IMR-90 (cell line): ENCODE data around the gene ORMDL2. TPM values are rescaled to one million over a fixed set of nuclear protein-coding genes. Genes with fewer than 3 reads are reported as not detected.

ENCODE experiments used
- ATAC-seq: fragments of 200-7000 bp; cut with Tn5 transposase; 2 replicates; pipeline ENCODE4 v1.9.1; 2020; ENCODE audit warnings: low read depth, mild to moderate bottlenecking, moderate library complexity
- BruUV-seq: library from RNA; stranded (reverse); fragments of 400-500 nt; replicated peaks from 2 replicates; lab custom pipeline; 2021; lab: Mats Ljungman, UMichigan
- CTCF ChIA-PET: fragments of 300-600 bp; formaldehyde crosslinking; extraction: SDS; loops from one replicate; lab custom pipeline; 2021; ENCODE audit warnings: antibody characterized with exemption; lab: Yijun Ruan, JAX
- POLR2A ChIA-PET: fragments of 300-600 bp; sonication (Branson Sonifier 250); formaldehyde crosslinking; loops from one replicate; lab custom pipeline; 2022; ENCODE audit warnings: antibody characterized with exemption; ENCODE audit not compliant: unreplicated experiment; lab: Charles Lee
- DNase-seq: peaks from one replicate; pipeline ENCODE4 v3.0.0; 2013
- H2AFZ ChIP-seq: replicated peaks from 2 replicates; pipeline ENCODE3; 2013; ENCODE audit warnings: low read length, mild to moderate bottlenecking; ENCODE audit not compliant: poor library complexity
- H2AK5ac ChIP-seq: 2 replicates; pipeline ENCODE4 v1.6.1; 2013; ENCODE audit warnings: low read depth, low read length, inconsistent platforms
- H2AK9ac ChIP-seq: replicated peaks from 2 replicates; pipeline ENCODE3; 2013; ENCODE audit warnings: mild to moderate bottlenecking, low read depth, low read length, moderate library complexity; ENCODE audit not compliant: poor library complexity
- H2BK120ac ChIP-seq: 2 replicates; pipeline ENCODE4 v1.6.1; 2013; ENCODE audit warnings: low read depth, low read length, inconsistent platforms
- H2BK15ac ChIP-seq: 3 replicates; pipeline ENCODE4 v1.6.1; 2013; ENCODE audit warnings: low read depth, low read length, inconsistent platforms
- H2BK20ac ChIP-seq: 2 replicates; pipeline ENCODE4 v1.6.1; 2013; ENCODE audit warnings: low read depth, mild to moderate bottlenecking, inconsistent platforms, low read length, moderate library complexity
- H2BK5ac ChIP-seq: 2 replicates; pipeline ENCODE4 v1.6.1; 2013; ENCODE audit warnings: mild to moderate bottlenecking, low read depth, low read length, inconsistent platforms; ENCODE audit not compliant: poor library complexity, severe bottlenecking
- H3K14ac ChIP-seq: replicated peaks from 2 replicates; pipeline ENCODE4 v1.6.1; 2013; ENCODE audit warnings: low read depth, low read length, inconsistent platforms
- H3K18ac ChIP-seq: 2 replicates; pipeline ENCODE4 v1.6.1; 2013; ENCODE audit warnings: low read depth, low read length, control low read depth
- H3K23ac ChIP-seq: 2 replicates; pipeline ENCODE4 v1.6.1; 2013; ENCODE audit warnings: low read depth, low read length, inconsistent platforms
- H3K27ac ChIP-seq: 2 replicates; pipeline ENCODE4 v1.5.1; 2013; ENCODE audit warnings: mild to moderate bottlenecking, control low read depth, low read length; ENCODE audit not compliant: insufficient read depth
- H3K27me3 ChIP-seq: 2 replicates; pipeline ENCODE4 v1.6.1; 2013; ENCODE audit warnings: low read length; ENCODE audit not compliant: control insufficient read depth, insufficient read depth
- H3K36me3 ChIP-seq: 2 replicates; pipeline ENCODE4 v1.6.1; 2013; ENCODE audit warnings: low read length, mixed read lengths; ENCODE audit not compliant: control insufficient read depth, insufficient read depth
- H3K4ac ChIP-seq: 2 replicates; pipeline ENCODE4 v1.6.1; 2013; ENCODE audit warnings: low read depth, low read length, inconsistent platforms
- H3K4me1 ChIP-seq: 2 replicates; pipeline ENCODE4 v1.6.1; 2013; ENCODE audit warnings: low read length, mixed read lengths; ENCODE audit not compliant: control insufficient read depth, insufficient read depth
- H3K4me2 ChIP-seq: 2 replicates; pipeline ENCODE4 v1.6.1; 2013; ENCODE audit warnings: low read depth, mild to moderate bottlenecking, control low read depth, low read length, moderate library complexity
- H3K4me3 ChIP-seq: 2 replicates; pipeline ENCODE4 v1.5.1; 2013; ENCODE audit warnings: low read depth, mild to moderate bottlenecking, control low read depth, low read length, moderate library complexity; ENCODE audit not compliant: insufficient read depth
- H3K56ac ChIP-seq: 2 replicates; pipeline ENCODE4 v1.6.1; 2013; ENCODE audit warnings: low read length, inconsistent platforms; ENCODE audit not compliant: insufficient read depth; ENCODE audit errors: extremely low read depth
- H3K79me1 ChIP-seq, 2 experiments: 2 replicates each; pipeline ENCODE4 v1.6.1; 2013; ENCODE audit warnings: low read length in 2 of 2, inconsistent platforms in 1 of 2, low read depth in 1 of 2
- H3K9ac ChIP-seq: 2 replicates; pipeline ENCODE4 v1.6.1; 2013; ENCODE audit warnings: low read depth, low read length, control low read depth
- H3K9me1 ChIP-seq: 2 replicates; pipeline ENCODE4 v1.6.1; 2013; ENCODE audit warnings: low read length, inconsistent platforms; ENCODE audit not compliant: insufficient read depth
- H3K9me3 ChIP-seq: 2 replicates; pipeline ENCODE4 v1.6.1; 2013; ENCODE audit warnings: low read length; ENCODE audit not compliant: control insufficient read depth, insufficient read depth
- H4K20me1 ChIP-seq: 2 replicates; pipeline ENCODE4 v1.6.1; 2013; ENCODE audit warnings: low read length, inconsistent platforms; ENCODE audit not compliant: insufficient read depth
- H4K5ac ChIP-seq: 2 replicates; pipeline ENCODE4 v1.6.1; 2013; ENCODE audit warnings: mild to moderate bottlenecking, low read depth, low read length, control low read depth
- H4K8ac ChIP-seq, 2 experiments: 2 replicates each; pipeline ENCODE4 v1.6.1; 2013; ENCODE audit warnings: low read depth in 2 of 2, low read length in 2 of 2, control low read depth in 1 of 2, inconsistent platforms in 1 of 2
- H4K91ac ChIP-seq: 2 replicates; pipeline ENCODE4 v1.6.1; 2013; ENCODE audit warnings: low read depth, low read length, inconsistent platforms; ENCODE audit not compliant: insufficient read depth
- BHLHE40 ChIP-seq: fragments of 150-350 bp; IDR thresholded peaks from 2 replicates; pipeline ENCODE4 v1.6.1; 2016; ENCODE audit warnings: mild to moderate bottlenecking, low read depth, low read length
- CEBPB ChIP-seq: IDR thresholded peaks from 2 replicates; pipeline ENCODE4 v1.6.1; 2012; ENCODE audit warnings: low read depth, low read length, improper control_type of control experiment
- CHD1 ChIP-seq: IDR thresholded peaks from 2 replicates; pipeline ENCODE4 v1.6.1; 2012; ENCODE audit warnings: low read depth, low read length, improper control_type of control experiment
- CTCF ChIP-seq: conservative IDR thresholded peaks from 2 replicates; pipeline ENCODE4 v1.5.1; 2012; ENCODE audit warnings: mild to moderate bottlenecking, low read depth, low read length, improper control_type of control experiment
- ELK1 ChIP-seq: fragments of 150-350 bp; IDR thresholded peaks from 2 replicates; pipeline ENCODE4 v1.6.1; 2016; ENCODE audit warnings: low read depth, mild to moderate bottlenecking, low read length, moderate library complexity, borderline replicate concordance
- FOS ChIP-seq: fragments of 150-350 bp; IDR thresholded peaks from 2 replicates; pipeline ENCODE4 v1.6.1; 2016; ENCODE audit warnings: low read depth, low read length
- MAFK ChIP-seq: IDR thresholded peaks from 2 replicates; pipeline ENCODE4 v1.6.1; 2012; ENCODE audit warnings: low read depth, low read length, improper control_type of control experiment
- MAZ ChIP-seq: IDR thresholded peaks from 2 replicates; pipeline ENCODE4 v1.6.1; 2012; ENCODE audit warnings: low read depth, mild to moderate bottlenecking, low read length, improper control_type of control experiment, moderate library complexity, borderline replicate concordance
- MXI1 ChIP-seq: IDR thresholded peaks from 2 replicates; pipeline ENCODE4 v1.6.1; 2012; ENCODE audit warnings: low read depth, mild to moderate bottlenecking, low read length, moderate library complexity, borderline replicate concordance
- NFE2L2 ChIP-seq: fragments of 150-350 bp; IDR thresholded peaks from 2 replicates; pipeline ENCODE4 v1.6.1; 2016; ENCODE audit warnings: low read depth, mild to moderate bottlenecking, low read length
- POLR2A ChIP-seq: IDR thresholded peaks from 2 replicates; pipeline ENCODE4 v1.6.1; 2012; ENCODE audit warnings: mild to moderate bottlenecking, low read depth, low read length
- RAD21 ChIP-seq: IDR thresholded peaks from 2 replicates; pipeline ENCODE4 v1.6.1; 2012; ENCODE audit warnings: low read length, improper control_type of control experiment
- RCOR1 ChIP-seq: IDR thresholded peaks from 2 replicates; pipeline ENCODE4 v1.6.1; 2012; ENCODE audit warnings: mild to moderate bottlenecking, low read length, improper control_type of control experiment; ENCODE audit not compliant: insufficient replicate concordance
- RFX5 ChIP-seq: IDR thresholded peaks from 2 replicates; pipeline ENCODE4 v1.8.0; 2012; ENCODE audit warnings: low read depth, mild to moderate bottlenecking, low read length, moderate library complexity
- SMC3 ChIP-seq: fragments of 150-350 bp; IDR thresholded peaks from 2 replicates; pipeline ENCODE4 v1.6.1; 2016; ENCODE audit warnings: low read depth, mild to moderate bottlenecking, antibody characterized with exemption, low read length, moderate library complexity
- USF2 ChIP-seq: fragments of 150-350 bp; IDR thresholded peaks from 2 replicates; pipeline ENCODE4 v1.6.1; 2017; ENCODE audit warnings: mild to moderate bottlenecking, antibody characterized with exemption, low read length, low read depth
- WGBS, 2 experiments: methylation state at CpG; one replicate each; pipeline versions ENCODE4 v1.1.5 to v1.1.7; 2013; ENCODE audit warnings: missing lambda C conversion rate in 2 of 2; ENCODE audit not compliant: insufficient read length in 1 of 2; ENCODE audit errors: extremely low coverage in 2 of 2; 5-methylcytosine and 5-hydroxymethylcytosine counted together
- dilution Hi-C: fragments of 300-500 bp; cut with HindIII; formaldehyde crosslinking; loops from one replicate; pipeline ENCODE4 v1.14.3; 2018; ENCODE audit warnings: low sequenced_read_pairs; ENCODE audit not compliant: unreplicated experiment
- in situ Hi-C: fragments of 300-500 bp; cut with MboI; formaldehyde crosslinking; loops from 3 replicates; pipeline ENCODE4 v1.14.3; 2019; ENCODE audit warnings: low sequenced_read_pairs, inconsistent platforms, mixed read lengths
- intact Hi-C: fragments of 100-400 bp; cut with micrococcal nuclease; formaldehyde crosslinking; loops from 2 replicates; pipeline ENCODE4 v1.10.0; 2022
- polyA plus RNA-seq, 3 experiments: library from polyadenylated mRNA; depleted of rRNA; stranded (reverse); fragments of >200 nt; gene quantifications; 2 replicates each; pipeline ENCODE4 v1.2.3, GENCODE V29; 2012; ENCODE audit warnings: low replicate concordance in 1 of 3
- total RNA-seq: library from RNA; depleted of rRNA; stranded (reverse); fragments of >200 nt; gene quantifications from 2 replicates; pipeline ENCODE4 v1.2.3, GENCODE V29; 2012

The ORMDL2 gene
- total and polyA plus RNA-seq, 2 of the 4 experiments (the other 2 are of a cell fraction): 20.4 to 39.7 TPM

- no peak overlapping the region for H3K9ac ChIP-seq
- in situ Hi-C loops: loop anchor here (10.0 kb wide), 1 partner anchor 104 kb away; the partner anchor contains the start of gene PYM1
- no TSS peak for BruUV-seq
- WGBS, 2 experiments: no CpG with 5 or more reads among the region's 1 CpG
- DNase-seq: no peak
- intact Hi-C loops: no loop called here
- H2BK15ac ChIP-seq: no peak overlapping the region
- H2AFZ ChIP-seq: no peak overlapping the region
- H2AK5ac ChIP-seq: no peak overlapping the region
- H4K91ac ChIP-seq: no peak overlapping the region
- H2BK5ac ChIP-seq: no peak overlapping the region
- no peak overlapping the region for H3K56ac ChIP-seq
- H3K36me3 ChIP-seq: peaks cover 26% of the 10 kb centered on the region
- H3K18ac ChIP-seq: no peak overlapping the region
- TF ChIP-seq CEBPB: no peak
- peak; percentile 35; the same call in 1 of the 2 replicates for TF ChIP-seq SMC3
- no peak for TF ChIP-seq BHLHE40
- TF ChIP-seq RFX5: no peak
- no peak for TF ChIP-seq FOS
- peak; percentile 50 for TF ChIP-seq RAD21
- no peak for TF ChIP-seq USF2
- TF ChIP-seq CHD1: no peak
- TF ChIP-seq POLR2A: no peak
- TF ChIP-seq MAFK: no peak
- TF ChIP-seq MAZ: no peak
- no peak for TF ChIP-seq NFE2L2
- no peak for TF ChIP-seq ELK1
- TF ChIP-seq CTCF: peak; percentile 43
- TF ChIP-seq RCOR1: no peak
- no peak for TF ChIP-seq MXI1
- no peak overlapping the region for H2AK9ac ChIP-seq
- H2BK120ac ChIP-seq: no peak overlapping the region
- no peak overlapping the region for H3K4ac ChIP-seq
- H3K9me3 ChIP-seq: no peaks in the 10 kb centered on the region
- no peak for ATAC-seq
- no peak overlapping the region for H4K5ac ChIP-seq
- peaks cover 24 to 45% of the 10 kb centered on the region in 2 experiments for H3K79me1 ChIP-seq
- ChIA-PET CTCF (interaction anchor here (0.6 to 1.4 kb wide), 2 partner anchors 83 to 136 kb away, joined by 3 read pairs; no protein-coding TSS in a partner anchor), POLR2A (no interaction called here)
- H4K8ac ChIP-seq: no peak overlapping the region
- H3K4me1 ChIP-seq: peaks cover 4% of the 10 kb centered on the region
- H3K27me3 ChIP-seq: no peaks in the 10 kb centered on the region
- H4K20me1 ChIP-seq: peaks cover 7% of the 10 kb centered on the region; the same call in 1 of the 2 replicates
- no peak overlapping the region for H3K14ac ChIP-seq
- no peak overlapping the region for H3K27ac ChIP-seq
- H3K23ac ChIP-seq: no peak overlapping the region
- no peak overlapping the region for H3K4me3 ChIP-seq
- H3K9me1 ChIP-seq: peaks cover 8% of the 10 kb centered on the region
- H3K4me2 ChIP-seq: no peak overlapping the region
- H2BK20ac ChIP-seq: no peak overlapping the region
- dilution Hi-C loops: no loop called here
These were observed 2.8 kb downstream of the ORMDL2 start for GRCh38 chr12:55820679-55821078.
